ENCODE data around the gene C4B.

Gene C4B

GRCh38 chr6:32069878-32070515 is 55.4 kb downstream of the C4B start:
- TF ChIP-seq CTCF (conservative IDR thresholded peaks at IDR 0.05; ENCODE audit: control insufficient read depth, insufficient read depth, low read depth, low read length), result no peak
- no peak overlapping the region for H3K4me3 ChIP-seq (ENCODE audit: control insufficient read depth, low read depth, low read length)
- DNase-seq (ENCODE audit: low read depth), result no peak

- no peak for DNase-seq (ENCODE audit: low read depth)
- no peak overlapping the region for H3K4me3 ChIP-seq (ENCODE audit: control insufficient read depth, low read depth, low read length)
- TF ChIP-seq CTCF (conservative IDR thresholded peaks at IDR 0.05; ENCODE audit: control insufficient read depth, insufficient read depth, low read depth, low read length), result no peak
Measured at GRCh38 chr6:32070814-32071543, 56.4 kb downstream of the C4B start.

GRCh38 chr6:32073101-32073500 is 58.5 kb downstream of the C4B start:
- DNase-seq (ENCODE audit: low read depth), result no peak
- no peak overlapping the region for H3K4me3 ChIP-seq (ENCODE audit: control insufficient read depth, low read depth, low read length)
- TF ChIP-seq CTCF (conservative IDR thresholded peaks at IDR 0.05; ENCODE audit: control insufficient read depth, insufficient read depth, low read depth, low read length), result no peak

- no peak for TF ChIP-seq CTCF (conservative IDR thresholded peaks at IDR 0.05; ENCODE audit: control insufficient read depth, insufficient read depth, low read depth, low read length)
- no peak for DNase-seq (ENCODE audit: low read depth)
- no peak overlapping the region for H3K4me3 ChIP-seq (ENCODE audit: control insufficient read depth, low read depth, low read length)
Measured at GRCh38 chr6:32073613-32074012, 59.0 kb downstream of the C4B start.

GRCh38 chr6:32074996-32075532 is 60.5 kb downstream of the C4B start:
- TF ChIP-seq CTCF (conservative IDR thresholded peaks at IDR 0.05; ENCODE audit: control insufficient read depth, insufficient read depth, low read depth, low read length), result no peak
- H3K4me3 ChIP-seq (ENCODE audit: control insufficient read depth, low read depth, low read length), result no peak overlapping the region
- peak; percentile 20 for DNase-seq (ENCODE audit: low read depth)

- H3K4me3 ChIP-seq (ENCODE audit: control insufficient read depth, low read depth, low read length), result no peak overlapping the region
- no peak for TF ChIP-seq CTCF (conservative IDR thresholded peaks at IDR 0.05; ENCODE audit: control insufficient read depth, insufficient read depth, low read depth, low read length)
Measured at GRCh38 chr6:32075781-32076180, 61.2 kb downstream of the C4B start.

More at GRCh38 chr6:32075781-32076180, 61.2 kb downstream of the C4B start:
- DNase-seq (ENCODE audit: low read depth), result no peak
